ENCODE data around the gene CCDC192. TPM values are rescaled to one million over a fixed set of nuclear protein-coding genes. Genes with fewer than 3 reads are reported as not detected.

The CCDC192 gene
- total RNA-seq, 1 donor from 2014 or later, result not detected

DNA sequence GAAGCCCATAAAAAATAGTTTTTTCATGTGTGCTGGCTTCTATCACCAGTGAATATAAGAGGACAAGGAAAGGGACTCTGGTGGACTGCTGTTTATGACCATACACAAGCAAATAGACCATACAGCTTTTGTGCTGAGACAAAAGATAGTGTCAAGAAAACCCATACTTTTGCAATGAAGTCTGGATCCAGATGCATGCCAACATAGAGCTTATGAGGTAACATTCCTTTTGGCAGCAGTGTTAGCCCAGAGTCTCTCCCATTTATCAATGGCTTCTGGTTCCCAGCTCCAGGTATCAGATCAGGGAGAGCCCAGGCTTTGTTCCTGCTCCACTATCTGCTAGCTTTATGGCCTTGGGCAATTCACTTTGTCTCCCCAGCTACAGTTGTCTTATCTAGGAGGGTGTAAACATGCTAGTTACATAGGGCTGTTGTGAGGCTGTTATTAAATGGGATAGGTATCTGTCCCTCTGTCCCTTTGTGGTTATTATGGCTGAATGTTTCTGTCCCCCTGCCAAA is 55.6 kb downstream of the CCDC192 start:
- no peaks in the 10 kb centered on the region for H3K79me2 ChIP-seq (ENCODE audit: insufficient read depth, low read length)
- Mint-ChIP-seq H3K27ac (ENCODE audit: unreplicated experiment) (no peak overlapping the region), H3K4me3 (ENCODE audit: unreplicated experiment) (no peak overlapping the region), H3K36me3 (ENCODE audit: low read depth, unreplicated experiment) (no peaks in the 10 kb centered on the region), H3K9me3 (ENCODE audit: unreplicated experiment) (no peaks in the 10 kb centered on the region), H3K4me1 (ENCODE audit: low read depth, unreplicated experiment) (peaks cover 17% of the 10 kb centered on the region), H3K27me3 (ENCODE audit: low read depth, unreplicated experiment) (no peaks in the 10 kb centered on the region)
- H3K9me3 ChIP-seq (ENCODE audit: insufficient read depth, low read depth, low read length), result no peaks in the 10 kb centered on the region
- no peak overlapping the region for H3K9ac ChIP-seq (ENCODE audit: low read length)
- no peaks in the 10 kb centered on the region for H3K27me3 ChIP-seq (ENCODE audit: insufficient read depth, low read length)
- no peaks in the 10 kb centered on the region for H4K20me1 ChIP-seq (ENCODE audit: insufficient read depth, low read length)
- DNase-seq (ENCODE audit: low read depth) (no peak), FAIRE-seq (peak; percentile 13)
- H3K4me3 ChIP-seq (ENCODE audit: insufficient read depth, low read depth, low read length), result no peak overlapping the region
- no peak overlapping the region for H3K4me2 ChIP-seq (ENCODE audit: low read length)
- H2AFZ ChIP-seq (ENCODE audit: low read depth, low read length), result no peak overlapping the region
- H3K4me1 ChIP-seq (ENCODE audit: insufficient read depth, low read length), result peaks cover 8% of the 10 kb centered on the region
- H3K27ac ChIP-seq (ENCODE audit: low read depth, low read length), result no peak overlapping the region
- H3K36me3 ChIP-seq (ENCODE audit: insufficient read depth, low read length), result no peaks in the 10 kb centered on the region
- TF ChIP-seq, protein P1, sequence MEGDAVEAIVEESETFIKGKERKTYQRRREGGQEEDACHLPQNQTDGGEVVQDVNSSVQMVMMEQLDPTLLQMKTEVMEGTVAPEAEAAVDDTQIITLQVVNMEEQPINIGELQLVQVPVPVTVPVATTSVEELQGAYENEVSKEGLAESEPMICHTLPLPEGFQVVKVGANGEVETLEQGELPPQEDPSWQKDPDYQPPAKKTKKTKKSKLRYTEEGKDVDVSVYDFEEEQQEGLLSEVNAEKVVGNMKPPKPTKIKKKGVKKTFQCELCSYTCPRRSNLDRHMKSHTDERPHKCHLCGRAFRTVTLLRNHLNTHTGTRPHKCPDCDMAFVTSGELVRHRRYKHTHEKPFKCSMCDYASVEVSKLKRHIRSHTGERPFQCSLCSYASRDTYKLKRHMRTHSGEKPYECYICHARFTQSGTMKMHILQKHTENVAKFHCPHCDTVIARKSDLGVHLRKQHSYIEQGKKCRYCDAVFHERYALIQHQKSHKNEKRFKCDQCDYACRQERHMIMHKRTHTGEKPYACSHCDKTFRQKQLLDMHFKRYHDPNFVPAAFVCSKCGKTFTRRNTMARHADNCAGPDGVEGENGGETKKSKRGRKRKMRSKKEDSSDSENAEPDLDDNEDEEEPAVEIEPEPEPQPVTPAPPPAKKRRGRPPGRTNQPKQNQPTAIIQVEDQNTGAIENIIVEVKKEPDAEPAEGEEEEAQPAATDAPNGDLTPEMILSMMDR (IDR thresholded peaks at IDR 0.05; ENCODE audit: insufficient read depth, low read depth, low read length), result no peak
- no peak for TF ChIP-seq EZH2 (IDR thresholded peaks at IDR 0.05; ENCODE audit: insufficient read depth, low read length)

DNA sequence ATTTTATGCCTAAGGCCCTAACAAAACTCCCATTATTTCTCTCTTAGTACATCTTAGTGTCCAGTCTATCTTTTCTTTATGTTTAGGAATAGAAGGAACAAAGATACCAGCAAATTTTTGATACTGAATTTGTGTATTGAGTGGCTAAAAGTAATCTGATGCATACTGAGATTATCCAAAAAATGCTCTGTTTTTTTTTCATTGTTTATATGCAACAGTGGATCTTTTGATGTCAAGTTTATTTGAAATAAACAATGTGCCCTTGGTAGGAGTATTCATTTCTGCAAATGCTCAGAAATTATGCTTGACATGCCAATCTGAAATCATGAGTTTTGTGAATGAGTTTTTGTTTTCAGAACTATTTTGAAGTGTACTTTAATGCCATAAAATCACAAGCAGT is 58.7 kb downstream of the CCDC192 start:
- H3K4me1 ChIP-seq (ENCODE audit: insufficient read depth, low read length), result peaks cover 4% of the 10 kb centered on the region
- H3K27me3 Mint-ChIP-seq (ENCODE audit: low read depth, unreplicated experiment), result no peaks in the 10 kb centered on the region
- no peaks in the 10 kb centered on the region for H3K36me3 Mint-ChIP-seq (ENCODE audit: low read depth, unreplicated experiment)
- no peaks in the 10 kb centered on the region for H3K36me3 ChIP-seq (ENCODE audit: insufficient read depth, low read length)
- no peaks in the 10 kb centered on the region for H3K9me3 Mint-ChIP-seq (ENCODE audit: unreplicated experiment)
- no peak overlapping the region for H3K9ac ChIP-seq (ENCODE audit: low read length)
- H2AFZ ChIP-seq (ENCODE audit: low read depth, low read length), result no peak overlapping the region
- DNase-seq (ENCODE audit: low read depth), result no peak
- no peaks in the 10 kb centered on the region for H4K20me1 ChIP-seq (ENCODE audit: insufficient read depth, low read length)
- H3K79me2 ChIP-seq (ENCODE audit: insufficient read depth, low read length), result no peaks in the 10 kb centered on the region
- no peak overlapping the region for H3K4me3 ChIP-seq (ENCODE audit: insufficient read depth, low read depth, low read length)
- no peak overlapping the region for H3K27ac ChIP-seq (ENCODE audit: low read depth, low read length)
- peaks cover 13% of the 10 kb centered on the region for H3K4me1 Mint-ChIP-seq (ENCODE audit: low read depth, unreplicated experiment)
- no peak for FAIRE-seq
- no peaks in the 10 kb centered on the region for H3K27me3 ChIP-seq (ENCODE audit: insufficient read depth, low read length)
- no peak overlapping the region for H3K4me3 Mint-ChIP-seq (ENCODE audit: unreplicated experiment)
- H3K9me3 ChIP-seq (ENCODE audit: insufficient read depth, low read depth, low read length), result no peaks in the 10 kb centered on the region
- no peak overlapping the region for H3K4me2 ChIP-seq (ENCODE audit: low read length)
- no peak overlapping the region for H3K27ac Mint-ChIP-seq (ENCODE audit: unreplicated experiment)
- TF ChIP-seq, protein P1 (IDR thresholded peaks at IDR 0.05; ENCODE audit: insufficient read depth, low read depth, low read length), result no peak
- TF ChIP-seq EZH2 (IDR thresholded peaks at IDR 0.05; ENCODE audit: insufficient read depth, low read length), result no peak

DNA sequence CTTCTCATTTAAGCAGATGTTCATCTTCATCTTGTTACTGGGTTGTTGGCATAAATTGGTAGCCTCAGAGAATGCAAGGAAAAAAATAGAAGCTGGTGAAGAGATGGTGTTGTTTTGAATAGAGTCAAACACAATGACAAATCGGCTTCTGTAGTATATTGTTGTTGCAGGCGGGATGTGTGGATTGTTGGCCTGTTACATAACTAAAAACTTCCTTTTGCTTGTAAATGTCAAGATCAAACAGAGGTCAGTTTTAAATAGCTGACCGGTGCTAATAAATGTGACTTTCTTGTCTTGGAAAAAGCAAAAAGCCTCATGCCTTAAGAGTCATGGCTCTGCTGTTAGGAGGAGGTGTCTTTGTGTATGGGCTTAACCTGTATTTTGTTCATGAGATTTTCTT is 59.2 kb downstream of the CCDC192 start:
- H3K27me3 Mint-ChIP-seq (ENCODE audit: low read depth, unreplicated experiment), result no peaks in the 10 kb centered on the region
- no peak overlapping the region for H3K4me3 ChIP-seq (ENCODE audit: insufficient read depth, low read depth, low read length)
- no peaks in the 10 kb centered on the region for H3K27me3 ChIP-seq (ENCODE audit: insufficient read depth, low read length)
- H4K20me1 ChIP-seq (ENCODE audit: insufficient read depth, low read length), result no peaks in the 10 kb centered on the region
- no peaks in the 10 kb centered on the region for H3K9me3 Mint-ChIP-seq (ENCODE audit: unreplicated experiment)
- no peak overlapping the region for H2AFZ ChIP-seq (ENCODE audit: low read depth, low read length)
- peaks cover 7% of the 10 kb centered on the region for H3K4me1 ChIP-seq (ENCODE audit: insufficient read depth, low read length)
- H3K4me2 ChIP-seq (ENCODE audit: low read length), result no peak overlapping the region
- no peak for DNase-seq (ENCODE audit: low read depth)
- TF ChIP-seq EZH2 (IDR thresholded peaks at IDR 0.05; ENCODE audit: insufficient read depth, low read length), result no peak
- TF ChIP-seq, protein P1 (IDR thresholded peaks at IDR 0.05; ENCODE audit: insufficient read depth, low read depth, low read length), result no peak
- no peak overlapping the region for H3K4me3 Mint-ChIP-seq (ENCODE audit: unreplicated experiment)
- no peak overlapping the region for H3K27ac Mint-ChIP-seq (ENCODE audit: unreplicated experiment)
- H3K36me3 ChIP-seq (ENCODE audit: insufficient read depth, low read length), result no peaks in the 10 kb centered on the region
- H3K9me3 ChIP-seq (ENCODE audit: insufficient read depth, low read depth, low read length), result no peaks in the 10 kb centered on the region
- no peaks in the 10 kb centered on the region for H3K79me2 ChIP-seq (ENCODE audit: insufficient read depth, low read length)
- FAIRE-seq, result no peak
- H3K27ac ChIP-seq (ENCODE audit: low read depth, low read length), result no peak overlapping the region
- peaks cover 16% of the 10 kb centered on the region for H3K4me1 Mint-ChIP-seq (ENCODE audit: low read depth, unreplicated experiment)
- no peaks in the 10 kb centered on the region for H3K36me3 Mint-ChIP-seq (ENCODE audit: low read depth, unreplicated experiment)
- no peak overlapping the region for H3K9ac ChIP-seq (ENCODE audit: low read length)

Data from astrocyte (in vitro differentiated cells and primary cell).